DOHH2 (cell line): ENCODE data around the gene CAPRIN2.

ENCODE experiments used
- H3F3A ChIP-seq: fragments of 200-600 bp; sonication (generic), shearing (Covaris generic); 2 replicates; pipeline ENCODE4 v1.6.0; 2016; ENCODE audit warnings: antibody characterized with exemption, mild to moderate bottlenecking; ENCODE audit not compliant: control insufficient read depth, insufficient read depth
- H3K27ac ChIP-seq: fragments of 200-600 bp; sonication (generic); 2 replicates; pipeline ENCODE4 v1.5.1; 2014; ENCODE audit warnings: low read depth, mild to moderate bottlenecking, low read length, moderate library complexity
- H3K27me3 ChIP-seq: fragments of 200-600 bp; sonication (generic); 2 replicates; pipeline ENCODE4 v1.6.1; 2014; ENCODE audit warnings: mild to moderate bottlenecking, low read length, mixed read lengths; ENCODE audit not compliant: control insufficient read depth
- H3K36me3 ChIP-seq: fragments of 200-600 bp; sonication (generic); 2 replicates; pipeline ENCODE4 v1.6.1; 2014; ENCODE audit warnings: mild to moderate bottlenecking, low read length, moderate library complexity, mixed read lengths; ENCODE audit not compliant: control insufficient read depth
- H3K4me1 ChIP-seq: fragments of 200-600 bp; sonication (generic); 2 replicates; pipeline ENCODE4 v1.6.1; 2014; ENCODE audit warnings: mild to moderate bottlenecking, low read length, mixed read lengths; ENCODE audit not compliant: control insufficient read depth
- H3K4me2 ChIP-seq: fragments of 200-600 bp; sonication (generic); 2 replicates; pipeline ENCODE4 v1.6.0; 2014; ENCODE audit warnings: mild to moderate bottlenecking, low read length, moderate library complexity
- H3K4me3 ChIP-seq: fragments of 200-600 bp; sonication (generic); 2 replicates; pipeline ENCODE4 v1.5.1; 2014; ENCODE audit warnings: mild to moderate bottlenecking, low read length, mixed read lengths
- H3K79me2 ChIP-seq: fragments of 200-600 bp; sonication (generic); 2 replicates; pipeline ENCODE4 v1.6.1; 2014; ENCODE audit warnings: mild to moderate bottlenecking, low read length, mixed read lengths; ENCODE audit not compliant: control insufficient read depth
- H3K9me2 ChIP-seq: fragments of 200-600 bp; sonication (generic); replicated peaks from 2 replicates; pipeline ENCODE4 v1.6.1; 2014; ENCODE audit warnings: mild to moderate bottlenecking, low read length, mixed read lengths; ENCODE audit not compliant: control insufficient read depth
- H3K9me3 ChIP-seq: fragments of 200-600 bp; sonication (generic); 2 replicates; pipeline ENCODE4 v1.6.1; 2014; ENCODE audit warnings: antibody characterized with exemption, low read length, mixed read lengths; ENCODE audit not compliant: control insufficient read depth, insufficient read depth
- H4K20me1 ChIP-seq: fragments of 200-600 bp; sonication (generic); 2 replicates; pipeline ENCODE4 v1.6.0; 2014; ENCODE audit warnings: low read depth, mild to moderate bottlenecking, antibody characterized with exemption, low read length, moderate library complexity; ENCODE audit not compliant: control insufficient read depth, insufficient read depth
- EZH2phosphoT487 ChIP-seq: fragments of 200-600 bp; sonication (generic); IDR thresholded peaks from 2 replicates; pipeline ENCODE4 v1.6.1; 2017; ENCODE audit warnings: borderline replicate concordance, mild to moderate bottlenecking, antibody characterized with exemption, low read length, moderate library complexity, mixed read lengths
- TF ChIP-seq, protein P1 (sequence below): fragments of 200-600 bp; sonication (generic); IDR thresholded peaks from one replicate; pipeline ENCODE4 v1.5.1; 2014; ENCODE audit warnings: antibody characterized with exemption, mild to moderate bottlenecking, low read depth, low read length; ENCODE audit not compliant: poor library complexity, severe bottlenecking

Gene CAPRIN2

DNA sequence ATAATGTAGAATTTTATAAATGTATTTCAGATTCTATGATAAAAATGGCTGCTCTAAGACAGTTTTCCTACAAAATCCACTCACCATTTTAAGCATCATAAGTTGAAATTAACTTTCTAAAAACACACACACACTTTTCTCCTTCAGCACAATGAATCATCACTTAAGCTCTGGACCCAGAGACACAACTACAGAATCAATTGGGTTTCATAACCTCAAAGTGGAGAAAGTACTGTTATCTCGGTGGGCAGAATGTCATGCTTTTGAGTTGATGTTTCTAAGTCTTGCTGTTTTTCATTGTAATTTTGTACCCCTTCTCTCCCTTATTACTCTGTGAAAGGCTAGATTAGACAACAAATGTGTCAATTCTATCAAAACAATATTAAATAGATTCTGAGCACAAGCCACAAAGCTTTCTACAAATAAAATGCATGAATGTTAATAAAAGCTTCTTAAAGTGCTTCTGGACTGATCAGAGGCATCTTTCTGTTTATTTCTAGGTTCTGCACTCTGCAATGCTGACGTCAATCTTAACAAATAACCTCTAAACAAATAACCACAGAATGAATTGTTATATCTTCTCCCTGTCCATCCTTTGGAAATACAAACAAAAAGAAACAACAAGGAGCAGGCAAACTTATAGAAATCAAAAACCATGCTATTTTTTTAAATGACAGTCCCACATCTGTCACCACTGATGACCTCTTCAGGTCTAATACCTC lies 67.3 kb downstream of the CAPRIN2 start:
- no peaks in the 10 kb centered on the region for H3K4me1 ChIP-seq
- H3K79me2 ChIP-seq, result peaks cover 36% of the 10 kb centered on the region
- no peaks in the 10 kb centered on the region for H3K9me2 ChIP-seq
- peaks cover 27% of the 10 kb centered on the region for H3K36me3 ChIP-seq
- H3F3A ChIP-seq, result no peaks in the 10 kb centered on the region
- H3K9me3 ChIP-seq, result no peaks in the 10 kb centered on the region
- H3K27ac ChIP-seq, result no peak overlapping the region
- TF ChIP-seq, protein P1, sequence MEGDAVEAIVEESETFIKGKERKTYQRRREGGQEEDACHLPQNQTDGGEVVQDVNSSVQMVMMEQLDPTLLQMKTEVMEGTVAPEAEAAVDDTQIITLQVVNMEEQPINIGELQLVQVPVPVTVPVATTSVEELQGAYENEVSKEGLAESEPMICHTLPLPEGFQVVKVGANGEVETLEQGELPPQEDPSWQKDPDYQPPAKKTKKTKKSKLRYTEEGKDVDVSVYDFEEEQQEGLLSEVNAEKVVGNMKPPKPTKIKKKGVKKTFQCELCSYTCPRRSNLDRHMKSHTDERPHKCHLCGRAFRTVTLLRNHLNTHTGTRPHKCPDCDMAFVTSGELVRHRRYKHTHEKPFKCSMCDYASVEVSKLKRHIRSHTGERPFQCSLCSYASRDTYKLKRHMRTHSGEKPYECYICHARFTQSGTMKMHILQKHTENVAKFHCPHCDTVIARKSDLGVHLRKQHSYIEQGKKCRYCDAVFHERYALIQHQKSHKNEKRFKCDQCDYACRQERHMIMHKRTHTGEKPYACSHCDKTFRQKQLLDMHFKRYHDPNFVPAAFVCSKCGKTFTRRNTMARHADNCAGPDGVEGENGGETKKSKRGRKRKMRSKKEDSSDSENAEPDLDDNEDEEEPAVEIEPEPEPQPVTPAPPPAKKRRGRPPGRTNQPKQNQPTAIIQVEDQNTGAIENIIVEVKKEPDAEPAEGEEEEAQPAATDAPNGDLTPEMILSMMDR, result no peak
- no peak for TF ChIP-seq EZH2phosphoT487
- no peaks in the 10 kb centered on the region; the same call in 1 of the 2 replicates for H4K20me1 ChIP-seq
- H3K4me2 ChIP-seq, result no peak overlapping the region
- no peak overlapping the region for H3K4me3 ChIP-seq
- H3K27me3 ChIP-seq, result no peaks in the 10 kb centered on the region

- H4K20me1 ChIP-seq, result no peaks in the 10 kb centered on the region
- H3K4me2 ChIP-seq, result no peak overlapping the region
- H3K79me2 ChIP-seq, result no peaks in the 10 kb centered on the region
- H3K27ac ChIP-seq, result no peak overlapping the region
- H3K9me3 ChIP-seq, result no peaks in the 10 kb centered on the region
- no peaks in the 10 kb centered on the region for H3F3A ChIP-seq
- TF ChIP-seq EZH2phosphoT487, result no peak
- TF ChIP-seq, protein P1, result no peak
- no peaks in the 10 kb centered on the region for H3K27me3 ChIP-seq
- H3K36me3 ChIP-seq, result peaks cover 44% of the 10 kb centered on the region
- no peak overlapping the region for H3K4me3 ChIP-seq
- no peaks in the 10 kb centered on the region for H3K9me2 ChIP-seq
- H3K4me1 ChIP-seq, result no peaks in the 10 kb centered on the region
Measured at GRCh38 chr12:30679241-30679640, 75.5 kb downstream of the CAPRIN2 start.

- no peaks in the 10 kb centered on the region for H3K27me3 ChIP-seq
- H4K20me1 ChIP-seq, result no peaks in the 10 kb centered on the region
- no peaks in the 10 kb centered on the region for H3K9me2 ChIP-seq
- H3K9me3 ChIP-seq, result no peaks in the 10 kb centered on the region
- no peaks in the 10 kb centered on the region for H3K79me2 ChIP-seq
- TF ChIP-seq, protein P1, result no peak
- TF ChIP-seq EZH2phosphoT487, result no peak
- peaks cover 47% of the 10 kb centered on the region for H3K36me3 ChIP-seq
- H3K4me1 ChIP-seq, result no peaks in the 10 kb centered on the region
- no peak overlapping the region for H3K27ac ChIP-seq
- H3F3A ChIP-seq, result no peaks in the 10 kb centered on the region
- no peak overlapping the region for H3K4me2 ChIP-seq
- H3K4me3 ChIP-seq, result no peak overlapping the region
Measured at GRCh38 chr12:30678221-30678620, 76.5 kb downstream of the CAPRIN2 start.
